A549 (cell line): ENCODE measurements around the gene CRMP1. TPM values are rescaled to one million over a fixed set of nuclear protein-coding genes. Genes with fewer than 3 reads are reported as not detected.

Experiments used
- ATAC-seq, 2 experiments: fragments of 200-7000 bp in 1 of 2; fragments of >200 bp in 1 of 2; cut with Nextera tagmentation in 1 of 2; cut with Tn5 transposase in 1 of 2; 3 replicates each; pipeline versions ENCODE4 v1.8.0 to v1.9.1; 2018 to 2020; ENCODE audit warnings: mild to moderate bottlenecking in 1 of 2, moderate library complexity in 1 of 2
- CTCF ChIA-PET: fragments of 300-600 bp; sonication (Branson Sonifier 250); formaldehyde crosslinking; extraction: SDS; loops from one replicate; lab custom pipeline; 2021; ENCODE audit warnings: antibody characterized with exemption, inconsistent platforms; lab: Yijun Ruan, JAX
- POLR2A ChIA-PET: fragments of 350-600 bp; formaldehyde crosslinking; extraction: SDS; loops from one replicate; lab custom pipeline; 2021; ENCODE audit warnings: antibody characterized with exemption, inconsistent platforms; lab: Yijun Ruan, JAX
- DNase-seq, 2 experiments: peaks; one replicate each; pipeline versions ENCODE4 v3.0.0 to v3.0.0-alpha.2; 2011 to 2016; ENCODE audit warnings: low read depth in 1 of 2, low spot score in 1 of 2
- FAIRE-seq: peaks from 2 replicates; lab custom pipeline; 2011; peaks lifted over from hg19 to GRCh38; lab: Jason Lieb, UNC
- H3K27ac ChIP-seq, 2 experiments: fragments of >200 bp; sonication (Bioruptor Twin); formaldehyde crosslinking; 3 replicates each; pipeline ENCODE4 v1.5.1; 2016 to 2017
- H3K4me1 ChIP-seq: fragments of >200 bp; sonication (Bioruptor Twin); formaldehyde crosslinking; 3 replicates; pipeline ENCODE4 v1.6.1; 2016
- H3K4me2 ChIP-seq: fragments of >200 bp; sonication (Bioruptor Twin); formaldehyde crosslinking; 3 replicates; pipeline ENCODE4 v1.6.1; 2016
- H3K4me3 ChIP-seq: fragments of >200 bp; sonication (Bioruptor Twin); formaldehyde crosslinking; 3 replicates; pipeline ENCODE4 v1.5.1; 2016
- H3K9me3 ChIP-seq: fragments of >200 bp; sonication (Bioruptor Twin); formaldehyde crosslinking; 3 replicates; pipeline ENCODE4 v1.6.1; 2016
- ATOH8 ChIP-seq: fragments of 250-450 bp; sonication (Bioruptor Pico); IDR thresholded peaks from 2 replicates; pipeline ENCODE4 v1.5.0; 2020; ENCODE audit warnings: low read depth, mild to moderate bottlenecking, moderate library complexity
- BCL3 ChIP-seq: fragments of >200 bp; sonication (Bioruptor Twin); formaldehyde crosslinking; IDR thresholded peaks from 3 replicates; pipeline ENCODE4 v1.6.1; 2016
- CBX2 ChIP-seq: fragments of 200-600 bp; sonication (generic); IDR thresholded peaks from 2 replicates; pipeline ENCODE4 v1.6.1; 2016; ENCODE audit warnings: low read depth, mild to moderate bottlenecking, borderline replicate concordance
- CBX8 ChIP-seq: fragments of 200-600 bp; sonication (generic); IDR thresholded peaks from 2 replicates; pipeline ENCODE4 v1.6.1; 2016
- CHD2 ChIP-seq: fragments of 150-350 bp; IDR thresholded peaks from 2 replicates; pipeline ENCODE4 v1.6.1; 2014; ENCODE audit warnings: low read length; ENCODE audit not compliant: partially characterized antibody
- E2F6 ChIP-seq: IDR thresholded peaks from 2 replicates; pipeline ENCODE4 v1.6.1; 2012; ENCODE audit warnings: low read depth, borderline replicate concordance
- ELK1 ChIP-seq: fragments of 150-350 bp; IDR thresholded peaks from 2 replicates; pipeline ENCODE4 v1.6.1; 2014; ENCODE audit warnings: low read depth, mild to moderate bottlenecking, low read length
- FOSB ChIP-seq: fragments of 250-450 bp; sonication (Bioruptor Pico); IDR thresholded peaks from 2 replicates; pipeline ENCODE4 v1.5.0; 2020; ENCODE audit warnings: mild to moderate bottlenecking, moderate library complexity
- HES2 ChIP-seq: fragments of >200 bp; sonication (Bioruptor Twin); formaldehyde crosslinking; IDR thresholded peaks from 2 replicates; pipeline ENCODE4 v1.6.1; 2016
- HOXA7 ChIP-seq: fragments of 250-450 bp; sonication (Bioruptor Pico); IDR thresholded peaks from 2 replicates; pipeline ENCODE4 v1.5.0; 2020; ENCODE audit warnings: mild to moderate bottlenecking, moderate library complexity
- KDM1A ChIP-seq: fragments of 200-600 bp; sonication (generic); IDR thresholded peaks from 2 replicates; pipeline ENCODE4 v1.6.1; 2016; ENCODE audit warnings: low read depth, mild to moderate bottlenecking
- KDM5A ChIP-seq: fragments of 200-600 bp; sonication (generic); IDR thresholded peaks from 2 replicates; pipeline ENCODE4 v1.6.1; 2016; ENCODE audit warnings: antibody characterized with exemption, mild to moderate bottlenecking
- MAX ChIP-seq: IDR thresholded peaks from 2 replicates; pipeline ENCODE4 v1.6.1; 2012
- MYC ChIP-seq: IDR thresholded peaks from 2 replicates; pipeline ENCODE4 v1.6.1; 2012; ENCODE audit warnings: mild to moderate bottlenecking, inconsistent platforms, low read length, improper control_type of control experiment, borderline replicate concordance
- NPAS2 ChIP-seq: fragments of 250-450 bp; sonication (Bioruptor Pico); IDR thresholded peaks from 2 replicates; pipeline ENCODE4 v1.8.0; 2022; ENCODE audit warnings: mild to moderate bottlenecking, moderate library complexity, borderline replicate concordance
- PBX3 ChIP-seq: IDR thresholded peaks from 2 replicates; pipeline ENCODE4 v1.6.1; 2012
- REST ChIP-seq: fragments of 200-600 bp; sonication (generic); IDR thresholded peaks from 2 replicates; pipeline ENCODE4 v1.6.1; 2016; ENCODE audit warnings: antibody characterized with exemption, mild to moderate bottlenecking, moderate library complexity
- RFX5 ChIP-seq: fragments of 450-650 bp; IDR thresholded peaks from 2 replicates; pipeline ENCODE4 v1.7.1; 2014; ENCODE audit warnings: antibody characterized with exemption, mild to moderate bottlenecking, moderate library complexity
- SMC3 ChIP-seq: fragments of >200 bp; sonication (Bioruptor Twin); formaldehyde crosslinking; IDR thresholded peaks from 3 replicates; pipeline ENCODE4 v1.6.1; 2018; ENCODE audit warnings: inconsistent platforms
- SREBF2 ChIP-seq: fragments of 450-650 bp; IDR thresholded peaks from 2 replicates; pipeline ENCODE4 v1.6.1; 2014; ENCODE audit warnings: mild to moderate bottlenecking, moderate library complexity
- ZC3H11A ChIP-seq: fragments of 450-650 bp; IDR thresholded peaks from 2 replicates; pipeline ENCODE4 v1.6.1; 2014; ENCODE audit warnings: antibody characterized with exemption, mild to moderate bottlenecking
- ZSCAN20 ChIP-seq: fragments of 250-450 bp; sonication (Bioruptor Pico); IDR thresholded peaks from 2 replicates; pipeline ENCODE4 v1.8.0; 2022; ENCODE audit warnings: mild to moderate bottlenecking, moderate library complexity
- WGBS: methylation state at CpG from one replicate; pipeline ENCODE4 v1.1.6; 2017; ENCODE audit errors: missing lambda C conversion rate; 5-methylcytosine and 5-hydroxymethylcytosine counted together
- polyA plus RNA-seq, 4 experiments: library from polyadenylated mRNA; depleted of rRNA in 3 of 4; stranded (reverse); fragments of >200 nt; fragmentation: RNase III in 1 of 4; extraction: RNeasy Plus Mini Kit Qiagen cat#74134 plus additional on column Dnase treatment in 1 of 4; gene quantifications; 2 replicates in 3 of 4; 3 replicates in 1 of 4; pipeline ENCODE4 v1.2.3, GENCODE V29; 2011 to 2017

CRMP1 gene
- polyA plus RNA-seq, 2 of the 4 experiments (the other 2 are of a cell fraction), result 0.74 to 0.80 TPM

- H3K4me1 ChIP-seq, result no peaks in the 10 kb centered on the region
- no peak for DNase-seq
- no peak overlapping the region for H3K4me2 ChIP-seq
- no peak overlapping the region for H3K4me3 ChIP-seq
- CTCF ChIA-PET, result no interaction called here
- FAIRE-seq, result no peak
- WGBS, result 29% methylated on average over 1 of the region's 3 CpGs
- no peaks in the 10 kb centered on the region for H3K9me3 ChIP-seq
- POLR2A ChIA-PET, result no interaction called here
- no peak overlapping the region for H3K27ac ChIP-seq
- no peak for TF ChIP-seq SREBF2
- no peak for TF ChIP-seq CBX8
- no peak for TF ChIP-seq ZSCAN20
- no peak for TF ChIP-seq PBX3
- no peak for TF ChIP-seq MAX
- TF ChIP-seq SMC3, result no peak
- no peak for TF ChIP-seq REST
- TF ChIP-seq KDM5A, result no peak
- no peak for TF ChIP-seq BCL3
- TF ChIP-seq ELK1, result no peak
- TF ChIP-seq MYC, result no peak
- no peak for TF ChIP-seq RFX5
- no peak for TF ChIP-seq CHD2
- no peak for TF ChIP-seq E2F6
- TF ChIP-seq HES2, result no peak
- TF ChIP-seq KDM1A, result no peak
- no peak for ATAC-seq
Measured at GRCh38 chr4:5922556-5922955, 29.7 kb upstream of the CRMP1 start.

- no peak for DNase-seq
- Histone ChIP-seq H3K4me3 (no peak overlapping the region), H3K4me2 (no peak overlapping the region), H3K9me3 (no peaks in the 10 kb centered on the region), H3K27ac (no peak overlapping the region), H3K4me1 (no peaks in the 10 kb centered on the region)
- POLR2A ChIA-PET, result no interaction called here
- no peak for ATAC-seq
- no peak for FAIRE-seq
- 24% methylated on average over 3 of the region's 6 CpGs for WGBS
- TF ChIP-seq NPAS2 (CRISPR knock-in tag), result no peak
- no peak for TF ChIP-seq CBX2
- no peak for TF ChIP-seq ATOH8 (CRISPR knock-in tag)
- no peak for TF ChIP-seq HES2
- TF ChIP-seq ZC3H11A, result no peak
- TF ChIP-seq FOSB (CRISPR knock-in tag), result no peak
- TF ChIP-seq ZSCAN20, result no peak
- TF ChIP-seq HOXA7 (CRISPR knock-in tag), result no peak
- CTCF ChIA-PET, result interaction anchor here (0.6 kb wide), 1 partner anchor 68 kb away, joined by 5 read pairs; no protein-coding TSS in a partner anchor
Measured at GRCh38 chr4:5921981-5922380, 29.1 kb upstream of the CRMP1 start.
